Fibroblast of skin of back (primary cell): ENCODE results near the gene PIRT. TPM values are rescaled to one million over a fixed set of nuclear protein-coding genes. Genes with fewer than 3 reads are reported as not detected.
"Not testable (repeated sequence)": the region's sequence is repeated elsewhere in the genome, so short reads cannot be mapped to it uniquely, and the experiment has no call there.

ENCODE experiments used
- DNase-seq: peaks from one replicate; pipeline ENCODE4 v3.0.0-alpha.2; 2013
- polyA plus RNA-seq, 2 experiments: library from polyadenylated mRNA; unstranded; fragments of 120-200 nt; gene quantifications; one replicate each; pipeline ENCODE4 v1.2.1, GENCODE V29; 2013; ENCODE audit not compliant: insufficient read length in 2 of 2

Gene PIRT
- not detected for polyA plus RNA-seq (2013, experiment 1 of 2; ENCODE audit: insufficient read length)
- polyA plus RNA-seq (2013, experiment 2 of 2; ENCODE audit: insufficient read length), result not detected

GRCh38 chr17:10837921-10838320 is at the start of gene PIRT:
TSS of gene PIRT (minus strand) at chr17:10838087. CDS start at chr17:10825645, 12,442 bp downstream.
- no peak for DNase-seq

GRCh38 chr17:10881959-10882358 is 44.1 kb upstream of the PIRT start:
- DNase-seq, result no peak

DNA sequence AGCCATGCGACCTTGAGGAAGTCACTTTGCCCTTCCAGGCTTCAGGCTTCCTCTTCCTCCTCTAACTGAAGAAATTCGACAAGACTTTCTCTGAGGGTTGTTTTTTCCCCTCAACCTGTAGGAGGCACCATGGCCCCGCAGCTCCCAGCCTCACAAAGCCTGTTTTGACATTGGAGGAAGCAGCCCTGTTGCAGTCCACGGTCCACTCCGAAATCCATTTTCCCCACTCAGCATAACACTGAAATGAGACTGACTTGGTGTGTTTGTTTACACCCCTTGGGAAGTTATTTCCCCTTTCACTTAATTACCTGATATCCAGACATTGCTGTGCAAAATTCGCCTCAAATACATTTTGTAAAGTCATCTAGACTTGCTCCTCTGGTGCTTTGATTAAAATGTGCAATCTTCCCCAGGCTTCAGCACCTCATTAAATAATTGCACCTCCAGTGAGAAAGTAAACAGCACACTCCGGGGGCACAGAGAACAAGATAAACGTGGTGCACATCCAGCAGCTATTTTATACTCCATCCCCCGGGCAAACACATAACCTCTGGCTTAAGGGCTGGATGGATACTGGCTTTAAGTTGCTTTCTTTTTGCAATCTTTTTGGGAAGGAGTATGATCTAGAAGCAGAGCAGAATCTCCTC is 41.4 kb upstream of the PIRT start:
- DNase-seq, result peak; percentile 2

DNA sequence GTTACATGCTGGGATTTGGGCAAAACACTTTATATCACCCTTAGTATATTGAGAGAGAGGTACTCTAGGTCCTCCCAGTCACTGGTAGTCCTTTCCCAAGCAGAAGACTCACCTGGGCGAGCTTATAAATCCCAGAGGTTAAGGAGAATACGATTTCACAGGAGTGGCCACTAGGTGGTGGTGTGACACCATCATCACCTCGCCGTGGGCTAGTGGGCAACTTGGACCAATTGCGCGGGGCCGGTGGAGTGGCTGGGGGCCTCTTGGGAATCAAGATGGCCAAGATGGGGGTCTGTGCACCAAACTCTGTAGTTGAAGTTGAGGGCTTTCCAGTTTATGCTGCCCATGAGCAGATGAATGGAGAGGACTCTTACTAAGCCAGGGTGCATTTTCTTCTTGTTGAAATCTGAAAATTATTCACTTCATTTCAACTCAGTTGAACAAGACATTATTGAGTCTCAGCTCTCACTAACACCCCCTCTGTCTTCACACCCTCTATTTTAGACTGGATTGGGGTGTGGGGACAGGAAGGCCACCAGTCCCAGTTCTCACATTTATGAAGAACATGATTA is 38.2 kb upstream of the PIRT start:
- DNase-seq, result peak; percentile 24

- peak; percentile 24 for DNase-seq
Measured at GRCh38 chr17:10875430-10875851, 37.6 kb upstream of the PIRT start.

GRCh38 chr17:10871914-10872313 is 34.0 kb upstream of the PIRT start:
- no peak for DNase-seq

DNA sequence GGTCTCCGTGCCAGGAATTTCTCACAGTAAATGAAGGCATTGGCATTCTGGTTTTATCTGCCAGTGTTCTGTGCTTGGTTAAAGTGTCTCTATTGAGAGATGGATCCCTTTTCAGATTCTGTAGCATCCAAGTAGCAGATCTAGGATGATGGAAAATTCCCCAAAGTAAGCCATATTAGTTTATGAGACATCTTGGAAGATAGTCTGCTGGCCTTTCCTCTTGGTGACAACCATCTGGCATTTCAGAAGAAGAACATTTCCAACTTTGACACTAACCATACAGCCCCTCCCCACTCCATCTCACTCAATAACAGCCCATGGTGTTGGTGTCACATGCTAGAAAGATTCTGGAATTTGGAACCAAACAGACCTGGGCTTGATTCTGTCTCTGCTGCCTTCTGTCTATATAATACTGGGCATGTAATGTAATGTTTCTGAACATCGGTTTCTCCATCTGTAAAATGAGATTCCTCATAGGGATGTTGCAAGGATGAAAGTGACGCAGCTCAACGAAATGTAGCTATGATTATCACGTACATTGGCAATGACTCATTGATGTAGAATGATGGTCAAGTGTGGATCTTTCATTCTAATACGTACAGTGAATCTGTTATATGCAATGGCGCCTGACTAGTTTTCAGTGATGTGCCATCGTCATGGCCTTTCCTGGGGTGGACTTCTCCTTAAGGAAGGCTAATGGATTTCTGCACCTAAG is 32.6 kb upstream of the PIRT start:
- DNase-seq, result no peak

DNA sequence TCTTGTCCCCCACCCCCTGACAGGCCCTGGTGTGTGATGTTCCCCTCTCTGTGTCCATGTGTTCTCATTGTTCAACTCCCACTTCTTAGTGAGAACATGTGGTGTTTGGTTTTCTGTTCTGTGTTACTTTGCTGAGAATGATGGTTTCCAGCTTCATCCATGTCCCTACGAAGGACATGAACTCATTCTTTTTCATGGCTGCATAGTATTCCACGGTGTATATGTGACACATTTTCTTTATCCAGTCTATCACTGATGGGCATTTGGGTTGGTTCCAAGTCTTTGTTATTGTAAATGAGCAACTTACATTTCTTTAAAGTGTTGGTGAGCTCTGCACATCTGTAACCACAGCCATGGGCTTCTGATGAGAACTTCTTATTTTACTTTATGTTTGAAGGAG is 30.9 kb upstream of the PIRT start:
- not testable (repeated sequence) for DNase-seq

GRCh38 chr17:10859051-10859450 is 21.2 kb upstream of the PIRT start:
- DNase-seq, result no peak

GRCh38 chr17:10857976-10858375 is 20.1 kb upstream of the PIRT start:
- DNase-seq, result no peak

GRCh38 chr17:10846636-10847035 is 8.7 kb upstream of the PIRT start:
- DNase-seq, result not testable (repeated sequence)

- DNase-seq, result no peak
Measured at GRCh38 chr17:10845388-10845751, 7.5 kb upstream of the PIRT start.

DNA sequence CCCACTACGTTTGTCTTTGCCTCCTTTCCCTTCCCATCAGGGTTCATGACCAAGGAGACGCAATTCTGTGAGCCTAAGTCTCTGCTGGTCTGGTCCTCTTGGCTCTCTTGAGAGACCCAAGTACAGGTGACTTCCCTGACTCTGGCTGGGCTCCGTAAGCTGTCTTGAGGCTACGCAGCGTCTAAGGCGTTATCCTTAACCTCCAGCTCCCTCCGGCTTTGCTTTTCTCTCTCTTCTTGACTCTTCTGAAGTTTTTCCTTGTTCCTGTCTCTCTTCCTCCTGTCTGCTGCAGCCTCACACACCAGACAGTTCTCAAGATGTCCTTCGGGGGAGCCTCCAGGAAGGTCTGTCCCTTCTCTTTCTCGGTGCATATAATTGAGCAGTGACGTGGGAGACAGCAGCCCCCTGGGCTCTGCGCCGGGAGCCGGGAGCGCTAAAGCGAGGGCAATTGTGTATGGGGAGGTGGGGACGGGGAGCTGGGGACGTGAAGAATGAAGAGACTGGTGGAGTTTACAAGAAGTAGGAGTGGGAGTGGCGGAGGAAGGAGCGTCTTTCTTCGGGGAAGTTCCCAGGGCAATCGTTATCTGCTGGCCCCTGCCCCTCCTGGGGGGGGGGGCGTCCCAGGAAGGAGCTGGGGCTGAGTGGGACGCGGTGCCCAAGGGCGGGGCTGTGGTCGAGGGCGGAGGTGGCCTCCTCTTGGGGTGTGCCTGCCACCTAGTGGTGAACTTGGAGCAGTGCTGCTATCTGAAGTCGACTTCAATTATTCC is 6.9 kb upstream of the PIRT start:
- DNase-seq, result peak; percentile 62

DNA sequence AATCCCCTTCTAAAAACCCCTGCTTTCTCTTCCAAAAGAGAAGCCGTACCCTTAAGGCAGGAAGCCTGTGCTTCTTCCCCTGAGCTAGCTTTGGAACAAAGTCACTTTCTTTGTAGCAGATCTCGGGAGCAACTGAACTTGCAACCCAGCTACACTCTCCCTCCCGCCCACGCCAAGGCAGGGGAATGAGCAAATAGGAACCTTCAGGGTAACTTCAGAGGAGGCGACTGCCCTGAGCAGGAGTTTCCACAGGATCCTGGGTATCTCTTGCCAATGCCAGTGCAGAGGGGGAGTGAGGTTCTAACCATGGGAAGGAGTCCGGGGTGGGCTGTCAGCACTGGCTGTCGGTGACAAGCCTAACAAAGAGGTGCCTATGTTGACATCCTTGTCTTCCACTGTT is 5.9 kb upstream of the PIRT start:
- no peak for DNase-seq

DNA sequence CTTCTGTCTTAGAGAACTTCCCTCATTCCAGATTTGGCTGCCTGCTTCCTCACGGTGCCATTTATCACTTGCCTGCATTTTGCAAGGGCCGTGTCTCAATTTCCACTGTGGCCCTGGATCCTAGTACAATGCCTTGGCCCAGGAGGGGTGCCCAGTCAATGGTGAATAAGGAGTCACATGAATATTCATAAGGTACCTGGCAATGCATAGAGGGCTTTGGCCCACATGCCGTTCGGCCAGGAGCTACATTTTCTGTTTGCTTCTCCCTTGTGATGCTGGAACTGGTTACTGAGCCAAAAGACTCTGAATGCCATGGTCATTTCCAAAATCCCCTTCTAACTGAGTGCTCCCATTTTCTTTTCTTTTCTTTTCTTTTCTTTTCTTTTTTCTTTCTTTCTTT is 4.8 kb upstream of the PIRT start:
- DNase-seq, result no peak

GRCh38 chr17:10838682-10839081 is 795 bp upstream of the PIRT start:
- no peak for DNase-seq

- no peak for DNase-seq
Measured at GRCh38 chr17:10836966-10837590, 809 bp downstream of the PIRT start.

GRCh38 chr17:10836145-10836544 is 1.7 kb downstream of the PIRT start:
- no peak for DNase-seq

DNA sequence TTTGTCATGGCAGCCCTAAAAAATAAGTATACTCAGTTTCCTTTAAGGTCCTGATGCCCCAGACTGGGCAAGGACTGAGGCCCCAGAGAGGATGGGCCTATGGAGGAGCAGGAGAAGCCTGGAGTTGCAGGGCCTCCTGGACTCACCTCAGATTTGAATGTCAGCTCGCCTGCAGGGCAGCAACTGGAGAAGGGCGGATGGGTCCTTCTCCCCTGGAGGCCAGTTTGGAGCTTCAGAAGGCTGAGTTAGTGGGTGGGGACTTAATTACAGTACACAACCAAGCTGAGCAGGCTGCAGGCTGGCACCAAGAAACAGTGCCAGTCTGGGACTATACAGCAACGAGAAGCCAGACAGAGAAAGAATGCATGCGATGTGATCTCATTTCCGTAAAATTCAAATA is 6.2 kb downstream of the PIRT start:
- DNase-seq, result no peak

DNA sequence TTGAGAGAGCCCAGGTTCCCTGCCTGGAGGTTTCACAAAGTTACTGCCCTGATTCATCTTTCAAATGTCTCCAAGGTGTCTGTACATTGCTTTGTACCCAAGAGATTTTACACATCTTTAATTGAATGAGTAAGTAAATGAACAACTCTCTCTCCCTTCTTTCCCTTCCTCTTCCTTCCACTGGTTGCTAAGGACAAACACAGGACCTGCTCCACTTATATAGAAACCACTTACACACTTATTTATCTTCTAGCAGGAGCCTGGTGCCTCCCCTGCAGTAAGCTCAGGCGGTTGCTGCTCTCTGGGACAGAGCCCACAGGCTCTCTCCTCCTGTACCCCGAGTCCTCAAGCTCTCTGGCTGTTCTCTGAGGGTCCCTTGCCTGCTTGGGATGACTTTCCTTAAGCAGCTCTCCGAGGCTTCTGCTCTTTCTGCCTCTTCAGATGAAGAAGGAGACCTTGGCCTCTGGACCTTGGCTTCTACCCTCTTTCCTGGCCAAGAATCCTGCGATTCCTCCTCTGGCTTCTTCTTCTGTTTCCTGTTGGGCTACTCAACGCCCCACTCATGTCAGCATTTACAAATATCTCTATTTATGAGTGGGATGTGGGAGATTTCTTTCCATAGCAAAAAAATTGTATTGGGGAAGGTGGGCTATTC is 9.9 kb downstream of the PIRT start:
- DNase-seq, result no peak

DNA sequence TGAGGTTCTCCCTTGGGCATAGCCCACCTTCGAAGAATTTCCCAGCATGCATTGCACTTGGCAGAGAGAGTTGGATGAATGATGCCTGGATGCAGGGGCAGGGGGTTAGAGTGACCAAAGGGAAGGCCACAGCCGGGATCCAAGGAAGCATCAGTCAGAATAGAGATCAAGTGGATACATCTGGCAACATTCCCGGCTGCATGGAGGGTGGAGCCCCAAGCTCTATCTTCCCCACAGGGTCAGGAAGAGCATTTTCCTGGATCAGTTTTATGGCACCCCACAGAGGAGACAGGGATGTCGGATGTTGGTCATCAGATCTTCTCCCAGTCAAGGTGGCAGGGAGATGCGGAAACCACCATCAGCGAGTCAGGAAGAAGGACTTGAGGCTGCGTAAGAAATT is 13.0 kb downstream of the PIRT start:
- no peak for DNase-seq

DNA sequence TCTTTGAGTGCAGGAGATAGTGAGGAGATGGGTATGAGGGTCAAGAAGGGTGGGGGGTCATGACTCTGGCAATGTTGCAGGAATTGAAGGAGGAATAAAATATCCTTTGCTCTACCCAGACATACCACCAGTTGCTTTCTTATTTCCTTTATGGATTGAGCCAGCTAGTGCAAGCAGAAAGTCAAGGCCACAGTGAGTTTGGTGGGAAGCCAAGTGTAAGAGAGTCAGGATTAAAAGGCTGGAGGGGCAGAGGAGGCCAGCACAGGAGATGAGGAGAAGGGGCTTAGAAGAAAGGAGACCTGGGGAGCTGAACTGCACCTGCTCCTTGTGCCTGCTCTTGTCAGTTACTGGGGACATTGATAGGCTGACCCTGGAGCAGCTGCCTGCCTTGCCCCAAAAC is 16.1 kb downstream of the PIRT start:
- no peak for DNase-seq
